ENCODE data around the gene SHD. TPM values are rescaled to one million over a fixed set of nuclear protein-coding genes. Genes with fewer than 3 reads are reported as not detected.
"Not testable (repeated sequence)": the region's sequence is repeated elsewhere in the genome, so short reads cannot be mapped to it uniquely, and the experiment has no call there.

SHD gene
- total and polyA plus RNA-seq, 7 donors = 18.8 to 84.7 (median 68.0) TPM; not detected in 4

GRCh38 chr19:4284176-4284958 lies 5.3 kb downstream of the SHD start:
- intact Hi-C loops (cut with DNase I) = no loop called here
- Histone ChIP-seq H3K27ac (no peak overlapping the region), H3K9me3 (no peaks in the 10 kb centered on the region), H3K27me3 (peaks cover 16 to 61% (median 45%) of the 10 kb centered on the region in 3 donors), H3K36me3 (no peaks in the 10 kb centered on the region), H3K4me1 (peaks cover 0 to 8% (median 7%) of the 10 kb centered on the region in 4 donors), H3K4me3 (no peak overlapping the region)
- DNase-seq = no peak
- TF ChIP-seq POLR2AphosphoS5 (IDR thresholded peaks at IDR 0.05) = no peak
- TF ChIP-seq POLR2A (IDR thresholded peaks at IDR 0.05) = no peak
- 16 to 43% methylated on average over 20 of the region's 20 CpGs for WGBS, 2 donors

GRCh38 chr19:4284974-4285373 lies 5.9 kb downstream of the SHD start:
- 24 to 70% methylated on average over 6 of the region's 6 CpGs for WGBS, 2 donors

GRCh38 chr19:4286141-4286540 lies 7.1 kb downstream of the SHD start:
- H3K4me1 ChIP-seq; H3K36me3 ChIP-seq; intact Hi-C loops (cut with DNase I); H3K4me3 ChIP-seq; H3K9me3 ChIP-seq; H3K27ac ChIP-seq; DNase-seq: not testable (repeated sequence)
- WGBS, 2 donors = 91 to 96% methylated on average over 4 of the region's 4 CpGs
- peaks cover 3 to 43% (median 29%) of the 10 kb centered on the region in 3 donors for H3K27me3 ChIP-seq

More at GRCh38 chr19:4284974-4285373, 5.9 kb downstream of the SHD start:
- Histone ChIP-seq H3K27me3 (peaks cover 10 to 55% (median 39%) of the 10 kb centered on the region in 3 donors), H3K4me1 (peaks cover 0 to 1% (median under 1%) of the 10 kb centered on the region in 4 donors), H3K9me3 (no peaks in the 10 kb centered on the region), H3K4me3 (no peak overlapping the region), H3K27ac (no peak overlapping the region), H3K36me3 (no peaks in the 10 kb centered on the region)
- no peak for DNase-seq
- intact Hi-C loops (cut with DNase I) = no loop called here
- no peak for TF ChIP-seq CTCF (IDR thresholded peaks at IDR 0.05)
- TF ChIP-seq EP300 (IDR thresholded peaks at IDR 0.05) = no peak

- intact Hi-C loops (cut with DNase I) = no loop called here
- TF ChIP-seq POLR2A (IDR thresholded peaks at IDR 0.05) (no peak), EP300 (IDR thresholded peaks at IDR 0.05) (no peak), CTCF (IDR thresholded peaks at IDR 0.05) (no peak), POLR2AphosphoS5 (IDR thresholded peaks at IDR 0.05) (no peak)
Measured at GRCh38 chr19:4288091-4288777, 9.2 kb downstream of the SHD start.

GRCh38 chr19:4291184-4291732 lies 12.2 kb downstream of the SHD start:
- 85 to 90% methylated on average over 8 of the region's 8 CpGs for WGBS, 2 donors
- Histone ChIP-seq H3K4me1 (no peaks in the 10 kb centered on the region), H3K27ac (no peak overlapping the region), H3K4me3 (no peak overlapping the region), H3K36me3 (no peaks in the 10 kb centered on the region), H3K9me3 (no peaks in the 10 kb centered on the region), H3K27me3 (peaks cover 0 to 17% (median 7%) of the 10 kb centered on the region in 3 donors)
- TF ChIP-seq CTCF (IDR thresholded peaks at IDR 0.05) (no peak), EP300 (IDR thresholded peaks at IDR 0.05) (no peak), POLR2AphosphoS5 (IDR thresholded peaks at IDR 0.05) (no peak), POLR2A (IDR thresholded peaks at IDR 0.05) (no peak)
- intact Hi-C loops (cut with DNase I) = no loop called here
- DNase-seq = no peak

More at GRCh38 chr19:4288091-4288777, 9.2 kb downstream of the SHD start:
- Histone ChIP-seq H3K27me3 (peaks cover 3 to 25% (median 14%) of the 10 kb centered on the region in 3 donors), H3K36me3 (no peaks in the 10 kb centered on the region), H3K4me3 (no peak overlapping the region), H3K9me3 (no peaks in the 10 kb centered on the region), H3K27ac (no peak overlapping the region), H3K4me1 (no peaks in the 10 kb centered on the region)
- WGBS, 2 donors = 79 to 86% methylated on average over 16 of the region's 16 CpGs
- no peak for DNase-seq
